ENCODE data around the gene CHMP3. TPM values are rescaled to one million over a fixed set of nuclear protein-coding genes. Genes with fewer than 3 reads are reported as not detected.

Gene CHMP3
- total RNA-seq, 1 experiment from 2014 or later, result 63.4 TPM

GRCh38 chr2:86557836-86558235, 5.4 kb downstream of the CHMP3 start:
- no peak for ATAC-seq
- RAD21 ChIA-PET (ENCODE audit: low non-redundant PET in 1 of 2, low total read pairs in 2 of 2, uncharacterized antibody in 2 of 2, unreplicated experiment in 2 of 2), result no interaction called here
- BruUV-seq (replicated peaks), result no TSS peak

More at GRCh38 chr2:86557836-86558235, 5.4 kb downstream of the CHMP3 start:
- Histone ChIP-seq H2AFZ (ENCODE audit: low read depth, low read length, poor library complexity, severe bottlenecking) (no peak overlapping the region), H4K20me1 (ENCODE audit: insufficient read depth) (no peaks in the 10 kb centered on the region), H3K27me3 (ENCODE audit: insufficient read depth, low read length) (no peaks in the 10 kb centered on the region), H3K9me2 (ENCODE audit: insufficient read depth) (no peaks in the 10 kb centered on the region), H3K36me3 (ENCODE audit: control insufficient read depth in 1 of 2, insufficient read depth in 2 of 2, low read length in 2 of 2) (no peaks in the 10 kb centered on the region; a peak in 1 of 4 replicates), H3K9ac (ENCODE audit: low read length) (no peak overlapping the region), H3K4me3 (replicated peaks in 1 of 2; ENCODE audit: low read depth in 1 of 2, low read length in 2 of 2) (no peak overlapping the region), H3K9me3 (ENCODE audit: control insufficient read depth in 1 of 2, insufficient read depth in 1 of 2, low read depth in 1 of 2, low read length in 2 of 2) (no peaks in the 10 kb centered on the region), H3K4me1 (ENCODE audit: control insufficient read depth in 1 of 2, insufficient read depth in 2 of 2, low read length in 2 of 2) (peaks cover 0 to 9% of the 10 kb centered on the region in 2 experiments; a peak in 1 of 4 replicates), H3K4me2 (ENCODE audit: low read length) (no peak overlapping the region), H3K27ac (ENCODE audit: low read depth, low read length) (no peak overlapping the region), H3K79me2 (ENCODE audit: insufficient read depth, low read length) (peaks cover 91% of the 10 kb centered on the region)
- TF ChIP-seq EGR1 (IDR thresholded peaks at IDR 0.05; ENCODE audit: low read depth), result no peak
- no peak for TF ChIP-seq ELF1 (IDR thresholded peaks at IDR 0.05; ENCODE audit: borderline replicate concordance, low read depth)
- TF ChIP-seq CTCF (IDR thresholded peaks at IDR 0.05 in 2 of 3, conservative IDR thresholded peaks at IDR 0.05 in 1 of 3; ENCODE audit: borderline replicate concordance in 1 of 3, insufficient read depth in 1 of 3, low read depth in 2 of 3, low read length in 2 of 3), result no peak
- no peak for TF ChIP-seq CEBPB (IDR thresholded peaks at IDR 0.05; ENCODE audit: low read depth)
- no peak for TF ChIP-seq MAX (IDR thresholded peaks at IDR 0.05)
- no peak for TF ChIP-seq EZH2phosphoT487 (IDR thresholded peaks at IDR 0.05; ENCODE audit: borderline replicate concordance)
- no peak for TF ChIP-seq ZFX (IDR thresholded peaks at IDR 0.05)
- no peak for TF ChIP-seq SRF (IDR thresholded peaks at IDR 0.05; ENCODE audit: low read depth)
- DNase-seq (ENCODE audit: low read depth, low spot score), result no peak
- intact Hi-C loops (cut with micrococcal nuclease), result no loop called here
- CTCF ChIA-PET, result no interaction called here
- POLR2A ChIA-PET, result no interaction called here

All from HCT116 (cell line).